Measurements from ENCODE around the gene FOXC2. TPM values are rescaled to one million over a fixed set of nuclear protein-coding genes. Genes with fewer than 3 reads are reported as not detected.

Gene FOXC2
- total and polyA plus RNA-seq, 2 of the 13 experiments (the other 11 are each of a cell fraction or from before 2014, with no cell fraction given) = not detected

DNA sequence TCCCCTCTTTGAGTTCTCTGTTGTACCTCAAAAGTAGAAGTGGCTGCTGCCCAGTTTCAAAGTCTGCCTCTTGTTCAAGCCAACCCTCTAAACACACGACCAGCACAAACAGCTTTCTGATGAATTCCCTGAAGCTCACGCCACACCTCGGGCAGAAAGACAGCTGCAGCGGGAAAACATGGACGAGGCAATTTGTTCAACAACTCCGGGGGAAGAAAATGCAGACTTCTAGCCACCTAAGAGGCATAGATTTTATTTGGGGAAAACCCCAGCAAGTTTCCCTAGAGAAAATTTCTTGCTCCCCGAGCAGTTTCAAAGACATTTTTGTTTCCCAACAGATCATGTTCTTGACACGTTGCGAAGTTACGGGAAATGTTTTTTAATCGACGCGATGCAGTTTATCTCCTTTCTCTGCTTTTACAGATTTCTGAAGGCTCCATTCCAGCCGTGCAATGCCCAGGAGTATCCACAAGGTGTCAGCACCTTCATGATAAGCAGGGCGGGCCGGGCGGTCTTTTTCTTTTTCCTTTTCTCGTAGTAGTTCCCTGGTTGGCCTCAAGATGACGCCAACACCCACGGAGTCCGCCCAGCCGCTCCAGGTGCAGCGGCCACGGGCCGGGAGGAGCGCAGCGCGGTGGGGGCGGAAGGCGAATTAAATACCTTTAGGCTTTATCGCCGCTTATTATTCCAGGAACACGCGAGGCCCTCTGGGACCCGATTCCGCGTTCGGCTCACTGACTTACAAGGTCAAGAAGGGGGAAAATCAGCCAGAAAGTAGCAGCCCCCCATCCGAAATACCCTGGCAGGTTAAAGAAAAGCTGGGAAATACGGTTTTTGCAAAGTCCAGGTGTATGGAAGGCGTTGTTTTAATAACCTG, 2.9 kb upstream of the FOXC2 start (continued):
- TF ChIP-seq TOPORS (CRISPR knock-in tag; IDR thresholded peaks at IDR 0.05) (no peak), ZNF124 (CRISPR knock-in tag; IDR thresholded peaks at IDR 0.05) (peak; percentile 83; the same call in 1 of the 2 replicates), FOXP1 (IDR thresholded peaks at IDR 0.05) (no peak), FOXP1 (CRISPR knock-in tag; IDR thresholded peaks at IDR 0.05) (no peak), ZNF205 (CRISPR knock-in tag; IDR thresholded peaks at IDR 0.05) (no peak), ZZZ3 (CRISPR knock-in tag; IDR thresholded peaks at IDR 0.05; ENCODE audit: borderline replicate concordance) (no peak), FOXO1 (CRISPR knock-in tag; IDR thresholded peaks at IDR 0.05) (peak; percentile 42; the same call in 1 of the 2 replicates), ZFP1 (CRISPR knock-in tag; IDR thresholded peaks at IDR 0.05) (0 out of 2 replicates have a peak, but pooled peaks have one; percentile 38), ZNF788 (CRISPR knock-in tag; IDR thresholded peaks at IDR 0.05; ENCODE audit: borderline replicate concordance) (peak; percentile 35; the same call in 1 of the 2 replicates), RNF2 (conservative IDR thresholded peaks at IDR 0.05; ENCODE audit: low read depth) (peak; percentile 65; the same call in 1 of the 2 replicates), SALL1 (CRISPR knock-in tag; IDR thresholded peaks at IDR 0.05) (peak; percentile 67), ZNF333 (CRISPR knock-in tag; IDR thresholded peaks at IDR 0.05; ENCODE audit: borderline replicate concordance) (no peak), FOXA1 (IDR thresholded peaks at IDR 0.05) (no peak), FOXA1 (CRISPR knock-in tag; IDR thresholded peaks at IDR 0.05) (no peak), KAT7 (CRISPR knock-in tag; IDR thresholded peaks at IDR 0.05; ENCODE audit: borderline replicate concordance) (no peak), HDAC6 (IDR thresholded peaks at IDR 0.05; ENCODE audit: low read depth, low read length) (no peak), KLF13 (CRISPR knock-in tag; IDR thresholded peaks at IDR 0.05) (no peak), ZC3H4 (CRISPR knock-in tag; IDR thresholded peaks at IDR 0.05; ENCODE audit: borderline replicate concordance) (no peak), FOXK2 (IDR thresholded peaks at IDR 0.05) (no peak), TGIF2 (CRISPR knock-in tag; IDR thresholded peaks at IDR 0.05) (no peak), GTF2F1 (IDR thresholded peaks at IDR 0.05; ENCODE audit: low read length) (0 out of 2 replicates have a peak, but pooled peaks have one; percentile 41), TP53 (CRISPR knock-in tag; conservative IDR thresholded peaks at IDR 0.05) (no peak), THYN1 (CRISPR knock-in tag; IDR thresholded peaks at IDR 0.05; ENCODE audit: borderline replicate concordance, low read depth) (no peak), DMAP1 (CRISPR knock-in tag; IDR thresholded peaks at IDR 0.05) (no peak)
- TF ChIP-seq, protein P1, sequence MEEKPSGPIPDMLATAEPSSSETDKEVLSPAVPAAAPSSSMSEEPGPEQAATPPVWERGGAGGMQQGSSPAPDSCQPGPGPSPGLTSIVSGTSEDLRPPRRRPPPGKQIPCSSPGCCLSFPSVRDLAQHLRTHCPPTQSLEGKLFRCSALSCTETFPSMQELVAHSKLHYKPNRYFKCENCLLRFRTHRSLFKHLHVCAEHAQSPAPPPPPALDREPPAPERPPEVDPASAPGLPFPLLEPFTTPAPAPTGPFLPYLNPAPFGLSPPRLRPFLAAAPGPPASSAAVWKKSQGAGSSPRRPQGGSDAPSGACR (CRISPR knock-in tag; IDR thresholded peaks at IDR 0.05) = no peak
- TF ChIP-seq, protein P2, sequence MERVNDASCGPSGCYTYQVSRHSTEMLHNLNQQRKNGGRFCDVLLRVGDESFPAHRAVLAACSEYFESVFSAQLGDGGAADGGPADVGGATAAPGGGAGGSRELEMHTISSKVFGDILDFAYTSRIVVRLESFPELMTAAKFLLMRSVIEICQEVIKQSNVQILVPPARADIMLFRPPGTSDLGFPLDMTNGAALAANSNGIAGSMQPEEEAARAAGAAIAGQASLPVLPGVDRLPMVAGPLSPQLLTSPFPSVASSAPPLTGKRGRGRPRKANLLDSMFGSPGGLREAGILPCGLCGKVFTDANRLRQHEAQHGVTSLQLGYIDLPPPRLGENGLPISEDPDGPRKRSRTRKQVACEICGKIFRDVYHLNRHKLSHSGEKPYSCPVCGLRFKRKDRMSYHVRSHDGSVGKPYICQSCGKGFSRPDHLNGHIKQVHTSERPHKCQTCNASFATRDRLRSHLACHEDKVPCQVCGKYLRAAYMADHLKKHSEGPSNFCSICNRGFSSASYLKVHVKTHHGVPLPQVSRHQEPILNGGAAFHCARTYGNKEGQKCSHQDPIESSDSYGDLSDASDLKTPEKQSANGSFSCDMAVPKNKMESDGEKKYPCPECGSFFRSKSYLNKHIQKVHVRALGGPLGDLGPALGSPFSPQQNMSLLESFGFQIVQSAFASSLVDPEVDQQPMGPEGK (CRISPR knock-in tag; IDR thresholded peaks at IDR 0.05) = peak; percentile 48
- TF ChIP-seq, protein P3, sequence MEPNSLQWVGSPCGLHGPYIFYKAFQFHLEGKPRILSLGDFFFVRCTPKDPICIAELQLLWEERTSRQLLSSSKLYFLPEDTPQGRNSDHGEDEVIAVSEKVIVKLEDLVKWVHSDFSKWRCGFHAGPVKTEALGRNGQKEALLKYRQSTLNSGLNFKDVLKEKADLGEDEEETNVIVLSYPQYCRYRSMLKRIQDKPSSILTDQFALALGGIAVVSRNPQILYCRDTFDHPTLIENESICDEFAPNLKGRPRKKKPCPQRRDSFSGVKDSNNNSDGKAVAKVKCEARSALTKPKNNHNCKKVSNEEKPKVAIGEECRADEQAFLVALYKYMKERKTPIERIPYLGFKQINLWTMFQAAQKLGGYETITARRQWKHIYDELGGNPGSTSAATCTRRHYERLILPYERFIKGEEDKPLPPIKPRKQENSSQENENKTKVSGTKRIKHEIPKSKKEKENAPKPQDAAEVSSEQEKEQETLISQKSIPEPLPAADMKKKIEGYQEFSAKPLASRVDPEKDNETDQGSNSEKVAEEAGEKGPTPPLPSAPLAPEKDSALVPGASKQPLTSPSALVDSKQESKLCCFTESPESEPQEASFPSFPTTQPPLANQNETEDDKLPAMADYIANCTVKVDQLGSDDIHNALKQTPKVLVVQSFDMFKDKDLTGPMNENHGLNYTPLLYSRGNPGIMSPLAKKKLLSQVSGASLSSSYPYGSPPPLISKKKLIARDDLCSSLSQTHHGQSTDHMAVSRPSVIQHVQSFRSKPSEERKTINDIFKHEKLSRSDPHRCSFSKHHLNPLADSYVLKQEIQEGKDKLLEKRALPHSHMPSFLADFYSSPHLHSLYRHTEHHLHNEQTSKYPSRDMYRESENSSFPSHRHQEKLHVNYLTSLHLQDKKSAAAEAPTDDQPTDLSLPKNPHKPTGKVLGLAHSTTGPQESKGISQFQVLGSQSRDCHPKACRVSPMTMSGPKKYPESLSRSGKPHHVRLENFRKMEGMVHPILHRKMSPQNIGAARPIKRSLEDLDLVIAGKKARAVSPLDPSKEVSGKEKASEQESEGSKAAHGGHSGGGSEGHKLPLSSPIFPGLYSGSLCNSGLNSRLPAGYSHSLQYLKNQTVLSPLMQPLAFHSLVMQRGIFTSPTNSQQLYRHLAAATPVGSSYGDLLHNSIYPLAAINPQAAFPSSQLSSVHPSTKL (CRISPR knock-in tag; IDR thresholded peaks at IDR 0.05) = 0 out of 2 replicates have a peak, but pooled peaks have one; percentile 21
